ENCODE measurements around the gene EML4. TPM values are rescaled to one million over a fixed set of nuclear protein-coding genes. Genes with fewer than 3 reads are reported as not detected.
"Not testable (repeated sequence)": the region's sequence is repeated elsewhere in the genome, so short reads cannot be mapped to it uniquely, and the experiment has no call there.

Gene EML4
- total and polyA plus RNA-seq, 12 donors: 29.9 to 64.0 (median 51.9) TPM

DNA sequence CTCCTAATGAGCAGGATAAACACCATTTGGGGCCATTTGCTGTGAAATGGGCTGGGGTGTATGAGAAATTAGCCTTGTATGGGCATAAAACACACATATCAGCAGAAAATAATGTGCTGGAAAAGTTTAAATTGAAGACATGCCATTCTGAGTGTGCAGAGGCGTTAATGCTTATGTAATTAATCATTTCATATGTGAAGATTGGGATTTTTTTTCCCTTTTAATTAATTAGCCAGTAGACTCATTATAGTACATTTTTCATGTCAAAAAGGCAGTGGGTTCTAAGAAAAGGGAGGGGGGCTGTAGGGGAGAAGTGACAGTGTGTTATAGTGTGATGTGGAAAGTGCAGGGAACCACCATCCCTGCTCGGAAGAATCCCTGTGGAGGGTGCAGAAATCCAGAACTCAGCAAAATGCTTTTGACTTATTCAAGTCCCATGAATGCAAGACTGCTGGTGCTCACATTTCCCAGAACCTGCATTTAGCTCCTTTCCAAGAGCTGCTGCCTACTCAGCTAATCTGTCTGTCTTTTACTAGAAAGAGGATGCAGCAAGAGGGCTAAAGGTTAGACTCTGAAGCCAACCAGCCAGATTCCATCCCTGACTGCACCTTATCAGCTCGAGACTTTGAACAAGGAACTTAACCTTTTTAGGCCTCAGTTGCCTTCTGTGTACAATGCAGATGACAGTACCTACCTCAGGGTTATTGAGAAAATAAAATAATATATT is 203.5 kb downstream of the EML4 start:
- DNase-seq: no peak
- intact Hi-C loops (cut with DNase I): loop anchor here in 1 of 2 donors (10.0 kb wide), 1 partner anchor 112 kb away; no protein-coding TSS in a partner anchor
- Histone ChIP-seq H3K36me3 (replicated peaks in 1 of 2) (no peaks in the 10 kb centered on the region), H3K27ac (peak overlapping the region in 1 of 5 donors; percentile 68), H3K4me3 (no peak overlapping the region), H3K4me1 (replicated peaks in 1 of 2) (peaks cover 4 to 8% of the 10 kb centered on the region in 2 donors), H3K9me3 (replicated peaks in 1 of 3) (no peaks in the 10 kb centered on the region), H3K27me3 (no peaks in the 10 kb centered on the region)
- 47 to 79% (median 70%) methylated on average over 3 of the region's 3 CpGs for WGBS, 4 donors
- TF ChIP-seq, protein P1, sequence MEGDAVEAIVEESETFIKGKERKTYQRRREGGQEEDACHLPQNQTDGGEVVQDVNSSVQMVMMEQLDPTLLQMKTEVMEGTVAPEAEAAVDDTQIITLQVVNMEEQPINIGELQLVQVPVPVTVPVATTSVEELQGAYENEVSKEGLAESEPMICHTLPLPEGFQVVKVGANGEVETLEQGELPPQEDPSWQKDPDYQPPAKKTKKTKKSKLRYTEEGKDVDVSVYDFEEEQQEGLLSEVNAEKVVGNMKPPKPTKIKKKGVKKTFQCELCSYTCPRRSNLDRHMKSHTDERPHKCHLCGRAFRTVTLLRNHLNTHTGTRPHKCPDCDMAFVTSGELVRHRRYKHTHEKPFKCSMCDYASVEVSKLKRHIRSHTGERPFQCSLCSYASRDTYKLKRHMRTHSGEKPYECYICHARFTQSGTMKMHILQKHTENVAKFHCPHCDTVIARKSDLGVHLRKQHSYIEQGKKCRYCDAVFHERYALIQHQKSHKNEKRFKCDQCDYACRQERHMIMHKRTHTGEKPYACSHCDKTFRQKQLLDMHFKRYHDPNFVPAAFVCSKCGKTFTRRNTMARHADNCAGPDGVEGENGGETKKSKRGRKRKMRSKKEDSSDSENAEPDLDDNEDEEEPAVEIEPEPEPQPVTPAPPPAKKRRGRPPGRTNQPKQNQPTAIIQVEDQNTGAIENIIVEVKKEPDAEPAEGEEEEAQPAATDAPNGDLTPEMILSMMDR (IDR thresholded peaks at IDR 0.05): no peak
- no peak for TF ChIP-seq POLR2A (IDR thresholded peaks at IDR 0.05)

DNA sequence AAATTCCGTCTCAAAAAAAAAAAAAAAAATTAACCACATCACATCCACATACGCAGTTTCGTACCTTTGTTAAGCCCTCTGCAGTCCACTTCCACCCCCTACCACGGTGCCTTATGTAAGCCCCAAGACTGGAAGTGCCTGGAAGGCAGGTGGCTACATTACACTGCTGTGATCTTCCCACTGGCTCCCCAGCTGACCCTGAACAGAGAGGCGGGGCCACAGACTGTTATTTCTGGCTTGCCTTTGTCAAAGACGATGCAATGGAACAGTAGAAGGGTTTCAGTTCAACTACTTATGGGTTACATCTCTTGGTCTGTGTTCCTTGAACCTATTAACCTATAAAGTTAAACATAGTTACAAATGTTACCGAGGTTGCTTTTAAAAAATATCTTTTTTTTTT is 207.6 kb downstream of the EML4 start:
- H3K36me3 ChIP-seq (replicated peaks in 1 of 2): no peaks in the 10 kb centered on the region
- peak in 1 of 7 donors; percentile 34 for DNase-seq
- TF ChIP-seq, protein P1 (IDR thresholded peaks at IDR 0.05): no peak
- no peak for TF ChIP-seq POLR2A (IDR thresholded peaks at IDR 0.05)
- WGBS, 4 donors: 69 to 71% (median 70%) methylated on average over 7 of the region's 7 CpGs
- no peaks in the 10 kb centered on the region for H3K27me3 ChIP-seq
- H3K4me1 ChIP-seq (replicated peaks in 1 of 2): peaks cover 0 to 6% of the 10 kb centered on the region in 2 donors
- intact Hi-C loops (cut with DNase I): loop anchor here in 1 of 2 donors (10.0 kb wide), 1 partner anchor 108 kb away; no protein-coding TSS in a partner anchor
- no peak overlapping the region for H3K4me3 ChIP-seq
- no peaks in the 10 kb centered on the region for H3K9me3 ChIP-seq (replicated peaks in 1 of 3)
- no peak overlapping the region for H3K27ac ChIP-seq

DNA sequence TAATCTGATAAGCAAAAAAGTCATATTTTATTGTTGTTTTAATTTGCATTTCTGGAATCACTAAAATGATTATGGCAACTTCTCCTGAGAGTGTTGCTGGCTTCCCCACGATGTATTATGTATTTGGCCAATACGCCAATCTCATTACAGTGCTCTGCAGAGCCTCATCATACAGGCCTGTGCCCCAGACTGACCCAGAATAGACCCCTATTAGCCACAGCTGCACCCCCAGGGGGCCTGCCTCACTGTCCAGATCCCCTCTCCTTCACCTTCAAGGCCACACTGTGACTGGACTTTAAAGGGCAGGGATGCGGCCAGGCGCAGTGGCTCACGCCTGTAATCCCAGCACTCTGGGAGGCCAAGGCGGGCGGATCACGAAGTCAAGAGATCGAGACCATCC is 209.3 kb downstream of the EML4 start:
- Histone ChIP-seq H3K9me3 (replicated peaks in 1 of 3) (no peaks in the 10 kb centered on the region), H3K36me3 (replicated peaks in 1 of 2) (no peaks in the 10 kb centered on the region), H3K27ac (no peak overlapping the region), H3K4me3 (no peak overlapping the region), H3K4me1 (replicated peaks in 1 of 2) (no peaks in the 10 kb centered on the region), H3K27me3 (no peaks in the 10 kb centered on the region)
- 96 to 97% (median 96%) methylated on average over 9 of the region's 9 CpGs for WGBS, 4 donors
- no peak for DNase-seq
- intact Hi-C loops (cut with DNase I): loop anchor here in 1 of 2 donors (10.0 kb wide), 1 partner anchor 106 kb away; no protein-coding TSS in a partner anchor
- no peak for TF ChIP-seq POLR2A (IDR thresholded peaks at IDR 0.05)
- TF ChIP-seq, protein P1 (IDR thresholded peaks at IDR 0.05): no peak

DNA sequence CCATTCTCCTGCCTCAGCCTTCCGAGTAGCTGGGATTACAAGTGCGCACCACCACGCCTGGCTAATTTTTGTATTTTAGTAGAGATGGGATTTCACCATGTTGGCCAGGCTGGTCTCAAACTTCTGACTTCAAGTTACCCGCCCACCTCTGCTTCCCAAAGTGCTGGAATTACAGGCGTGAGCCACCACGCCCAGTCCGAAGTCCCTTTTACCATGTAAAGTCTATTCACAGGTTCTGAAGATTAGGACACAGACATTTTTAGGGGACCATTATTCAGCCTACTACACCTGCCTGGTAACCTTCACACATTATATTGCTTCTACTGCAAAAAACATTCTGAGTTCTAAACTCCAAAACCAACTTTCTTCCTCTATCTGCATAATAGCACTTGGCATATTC is 210.9 kb downstream of the EML4 start:
- DNase-seq; H3K9me3 ChIP-seq (replicated peaks in 1 of 3); intact Hi-C loops (cut with DNase I); H3K4me1 ChIP-seq (replicated peaks in 1 of 2); H3K27me3 ChIP-seq; H3K4me3 ChIP-seq; H3K27ac ChIP-seq; H3K36me3 ChIP-seq (replicated peaks in 1 of 2): not testable (repeated sequence)
- WGBS, 4 donors: 95 to 100% (median 97%) methylated on average over 7 of the region's 7 CpGs

DNA sequence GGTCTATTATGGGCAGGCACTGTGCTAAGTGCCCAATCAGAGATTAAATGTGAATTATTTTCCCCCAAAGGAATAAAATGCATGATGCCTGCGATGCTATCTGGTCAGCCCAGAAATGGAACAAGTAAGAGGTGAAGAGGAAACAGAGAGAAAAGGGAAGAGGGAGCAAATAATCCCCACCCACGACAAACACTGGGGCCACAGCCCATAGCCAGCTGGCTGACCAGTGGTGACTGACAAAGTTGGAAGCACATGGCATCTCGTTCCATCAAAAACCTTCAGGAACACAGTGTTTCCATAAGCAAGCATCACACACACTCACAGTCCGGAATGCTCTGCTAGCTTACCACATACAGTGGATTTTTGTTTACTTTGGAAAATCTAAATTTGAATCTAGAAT is 213.0 kb downstream of the EML4 start:
- H3K9me3 ChIP-seq (replicated peaks in 1 of 3): no peaks in the 10 kb centered on the region
- WGBS, 4 donors: 81 to 88% (median 86%) methylated on average over 4 of the region's 4 CpGs
- H3K36me3 ChIP-seq (replicated peaks in 1 of 2): no peaks in the 10 kb centered on the region
- intact Hi-C loops (cut with DNase I): no loop called here
- no peak overlapping the region for H3K4me3 ChIP-seq
- H3K27ac ChIP-seq: no peak overlapping the region
- no peaks in the 10 kb centered on the region for H3K4me1 ChIP-seq (replicated peaks in 1 of 2)
- DNase-seq: no peak
- TF ChIP-seq POLR2A (IDR thresholded peaks at IDR 0.05): no peak
- TF ChIP-seq, protein P1 (IDR thresholded peaks at IDR 0.05): no peak
- no peaks in the 10 kb centered on the region for H3K27me3 ChIP-seq

Data from adrenal gland (tissue), 12 donors.